ENCODE results near the gene CRABP1.

DNA sequence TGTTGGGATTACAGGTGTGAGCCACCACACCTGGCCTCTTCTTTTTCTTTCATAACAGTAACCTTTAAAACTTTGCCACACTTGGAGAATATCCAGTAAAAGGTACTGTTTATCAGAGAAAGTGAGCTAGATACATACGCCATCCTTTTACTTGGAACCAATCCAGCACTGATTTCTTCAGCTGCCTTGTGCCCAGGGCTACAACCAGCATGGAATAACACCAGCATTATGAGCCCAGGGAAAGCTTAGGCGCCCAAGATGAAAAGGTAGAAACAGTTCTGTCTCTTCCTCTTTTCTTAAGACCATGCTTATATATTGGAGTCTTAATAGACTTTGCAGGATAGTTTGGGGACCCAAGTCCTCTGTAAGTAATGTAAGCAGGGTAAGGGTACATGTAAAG is 49.1 kb upstream of the CRABP1 start:
- TF ChIP-seq EZH2 (IDR thresholded peaks at IDR 0.05; ENCODE audit: insufficient read depth, poor library complexity, severe bottlenecking) (no peak), EZH2phosphoT487 (IDR thresholded peaks at IDR 0.05; ENCODE audit: insufficient read depth, low read depth) (no peak)

Measured in GM23248 (cell line).